Spinal cord (tissue), 10 donors: ENCODE results near the gene ENOX1. TPM values are rescaled to one million over a fixed set of nuclear protein-coding genes. Genes with fewer than 3 reads are reported as not detected.
A peak's percentile ranks its signal among the peaks of the same experiment; 100 is the strongest.
"Not testable (repeated sequence)": the region's sequence is repeated elsewhere in the genome, so short reads cannot be mapped to it uniquely, and the experiment has no call there.

Source experiments
- DNase-seq, 6 donors: peaks; one replicate each; pipeline versions ENCODE4 v3.0.0 to v3.0.0-alpha.2; 2013 to 2015; ENCODE audit warnings: low spot score in 6 of 6, low read depth in 4 of 6
- H3K27ac ChIP-seq: one replicate; pipeline ENCODE4 v1.5.1; 2013; ENCODE audit warnings: low read depth, low read length, control low read depth
- H3K27me3 ChIP-seq: one replicate; pipeline ENCODE4 v1.6.1; 2013; ENCODE audit warnings: low read length; ENCODE audit not compliant: control insufficient read depth, insufficient read depth
- H3K36me3 ChIP-seq: one replicate; pipeline ENCODE4 v1.6.1; 2013; ENCODE audit warnings: low read length; ENCODE audit not compliant: control insufficient read depth, insufficient read depth
- H3K4me1 ChIP-seq: one replicate; pipeline ENCODE4 v1.6.1; 2013; ENCODE audit warnings: low read length; ENCODE audit not compliant: control insufficient read depth, insufficient read depth
- H3K4me3 ChIP-seq: one replicate; pipeline ENCODE4 v1.5.1; 2013; ENCODE audit warnings: low read depth, low read length, control low read depth
- H3K9me3 ChIP-seq: one replicate; pipeline ENCODE4 v1.6.1; 2013; ENCODE audit warnings: low read length; ENCODE audit not compliant: control insufficient read depth, insufficient read depth
- WGBS: methylation state at CpG from one replicate; pipeline ENCODE4 v1.1.5; 2013; ENCODE audit warnings: missing lambda C conversion rate; ENCODE audit not compliant: insufficient coverage; 5-methylcytosine and 5-hydroxymethylcytosine counted together
- polyA plus RNA-seq, 2 donors: library from polyadenylated mRNA; unstranded; fragments of 120-200 nt; gene quantifications; one replicate each; pipeline ENCODE4 v1.2.1, GENCODE V29; 2013; ENCODE audit not compliant: insufficient read length in 2 of 2
- total RNA-seq, 2 donors: library from RNA; depleted of rRNA in 1 of 2; stranded (reverse); fragments of 120-200 nt in 1 of 2; fragments of >200 nt in 1 of 2; gene quantifications; one replicate each; pipeline versions ENCODE4 v1.2.3 to v1.2.4, GENCODE V29; 2013 to 2014
- donor health status: healthy.

ENOX1 gene
- total and polyA plus RNA-seq, 4 donors: 17.9 to 20.5 (median 19.2) TPM

- H3K4me3 ChIP-seq: no peak overlapping the region
- H3K4me1 ChIP-seq: peaks cover 9% of the 10 kb centered on the region
- no peak overlapping the region for H3K27ac ChIP-seq
- peaks cover 6% of the 10 kb centered on the region for H3K36me3 ChIP-seq
- H3K27me3 ChIP-seq: no peaks in the 10 kb centered on the region
- 69% methylated on average over 4 of the region's 4 CpGs for WGBS
- no peak for DNase-seq
- H3K9me3 ChIP-seq: no peaks in the 10 kb centered on the region
Observed at GRCh38 chr13:43357564-43357963, 429.2 kb downstream of the ENOX1 start.

GRCh38 chr13:43356567-43356966, 430.2 kb downstream of the ENOX1 start:
- peak in 1 of 6 donors; percentile 77 for DNase-seq
- Histone ChIP-seq H3K4me1 (peaks cover 4% of the 10 kb centered on the region), H3K27ac (no peak overlapping the region), H3K9me3 (no peaks in the 10 kb centered on the region), H3K36me3 (peaks cover 6% of the 10 kb centered on the region), H3K27me3 (no peaks in the 10 kb centered on the region), H3K4me3 (no peak overlapping the region)
- 70% methylated on average over 2 of the region's 5 CpGs for WGBS

- H3K27me3 ChIP-seq: no peaks in the 10 kb centered on the region
- no peak for DNase-seq
- H3K4me1 ChIP-seq: peaks cover 4% of the 10 kb centered on the region
- H3K27ac ChIP-seq: no peak overlapping the region
- WGBS: 98% methylated on average over 17 of the region's 17 CpGs
- no peaks in the 10 kb centered on the region for H3K9me3 ChIP-seq
- no peak overlapping the region for H3K4me3 ChIP-seq
- peaks cover 6% of the 10 kb centered on the region for H3K36me3 ChIP-seq
Observed at GRCh38 chr13:43355774-43356173, 431.0 kb downstream of the ENOX1 start.

GRCh38 chr13:43354153-43354945, 432.4 kb downstream of the ENOX1 start:
- Histone ChIP-seq H3K36me3 (peaks cover 6% of the 10 kb centered on the region), H3K9me3 (no peaks in the 10 kb centered on the region), H3K4me1 (peaks cover 4% of the 10 kb centered on the region), H3K27ac (no peak overlapping the region), H3K4me3 (no peak overlapping the region), H3K27me3 (no peaks in the 10 kb centered on the region)
- WGBS: no CpG with 5 or more reads among the region's 3 CpGs
- DNase-seq: peak in 1 of 6 donors; percentile 82

GRCh38 chr13:43353631-43354030, 433.1 kb downstream of the ENOX1 start:
- Histone ChIP-seq H3K36me3 (peaks cover 6% of the 10 kb centered on the region), H3K4me1 (peaks cover 4% of the 10 kb centered on the region), H3K9me3 (no peaks in the 10 kb centered on the region), H3K4me3 (no peak overlapping the region), H3K27ac (no peak overlapping the region), H3K27me3 (no peaks in the 10 kb centered on the region)
- peak in 2 of 6 donors; percentile 69 to 89 for DNase-seq
- no CpG with 5 or more reads among the region's 4 CpGs for WGBS

GRCh38 chr13:43351612-43352011, 435.2 kb downstream of the ENOX1 start:
- not testable (repeated sequence) for H3K4me1 ChIP-seq, H3K36me3 ChIP-seq, DNase-seq, H3K4me3 ChIP-seq, H3K27ac ChIP-seq, H3K27me3 ChIP-seq, H3K9me3 ChIP-seq
- no CpG with 5 or more reads among the region's 3 CpGs for WGBS

- WGBS: 51% methylated on average over 2 of the region's 4 CpGs
- Histone ChIP-seq H3K9me3 (no peaks in the 10 kb centered on the region), H3K4me3 (no peak overlapping the region), H3K27ac (no peak overlapping the region), H3K27me3 (no peaks in the 10 kb centered on the region), H3K4me1 (no peaks in the 10 kb centered on the region), H3K36me3 (peaks cover 3% of the 10 kb centered on the region)
- DNase-seq: no peak
Observed at GRCh38 chr13:43348397-43348796, 438.4 kb downstream of the ENOX1 start.

GRCh38 chr13:43347877-43348276, 438.9 kb downstream of the ENOX1 start:
- WGBS: 27% methylated on average over 7 of the region's 10 CpGs
- H3K9me3 ChIP-seq: no peaks in the 10 kb centered on the region
- no peak overlapping the region for H3K27ac ChIP-seq
- H3K36me3 ChIP-seq: peaks cover 3% of the 10 kb centered on the region
- no peak overlapping the region for H3K4me3 ChIP-seq
- H3K27me3 ChIP-seq: no peaks in the 10 kb centered on the region
- DNase-seq: peak in 1 of 6 donors; percentile 60
- no peaks in the 10 kb centered on the region for H3K4me1 ChIP-seq

GRCh38 chr13:43346427-43346826, 440.3 kb downstream of the ENOX1 start:
- H3K4me1 ChIP-seq: no peaks in the 10 kb centered on the region
- WGBS: 78% methylated on average over 1 of the region's 4 CpGs
- no peak overlapping the region for H3K4me3 ChIP-seq
- H3K27me3 ChIP-seq: no peaks in the 10 kb centered on the region
- peaks cover 5% of the 10 kb centered on the region for H3K36me3 ChIP-seq
- H3K27ac ChIP-seq: no peak overlapping the region
- H3K9me3 ChIP-seq: no peaks in the 10 kb centered on the region
- DNase-seq: peak in 1 of 6 donors; percentile 66

- Histone ChIP-seq H3K4me3 (no peak overlapping the region), H3K4me1 (no peaks in the 10 kb centered on the region), H3K9me3 (no peaks in the 10 kb centered on the region), H3K36me3 (peaks cover 5% of the 10 kb centered on the region), H3K27me3 (no peaks in the 10 kb centered on the region), H3K27ac (no peak overlapping the region)
- no CpG with 5 or more reads among the region's 2 CpGs for WGBS
- no peak for DNase-seq
Observed at GRCh38 chr13:43343645-43344044, 443.1 kb downstream of the ENOX1 start.
